Osteoblast (primary cell): ENCODE results near the gene ARHGDIB. TPM values are rescaled to one million over a fixed set of nuclear protein-coding genes. Genes with fewer than 3 reads are reported as not detected.

ENCODE experiments used
- DNase-seq: peaks from one replicate; pipeline ENCODE4 v3.0.0; 2011; ENCODE audit warnings: low spot score, mixed read lengths; ENCODE audit not compliant: insufficient read length; ENCODE audit errors: missing footprints
- H2AFZ ChIP-seq: 2 replicates; pipeline ENCODE4 v1.6.0; 2011; ENCODE audit warnings: mild to moderate bottlenecking, low read length
- H3K27ac ChIP-seq: 2 replicates; pipeline ENCODE4 v1.5.1; 2011; ENCODE audit warnings: mild to moderate bottlenecking, low read depth, low read length, moderate library complexity
- H3K27me3 ChIP-seq: 2 replicates; pipeline ENCODE4 v1.6.0; 2012; ENCODE audit warnings: mild to moderate bottlenecking, control low read depth, inconsistent platforms, low read length, moderate library complexity; ENCODE audit not compliant: insufficient read depth
- H3K36me3 ChIP-seq: 2 replicates; pipeline ENCODE4 v1.5.1; 2011; ENCODE audit warnings: mild to moderate bottlenecking, low read length, control low read depth, moderate library complexity; ENCODE audit not compliant: insufficient read depth
- H3K4me1 ChIP-seq: 2 replicates; pipeline ENCODE4 v1.5.1; 2011; ENCODE audit warnings: mild to moderate bottlenecking, low read length, control low read depth, moderate library complexity; ENCODE audit not compliant: insufficient read depth
- H3K4me2 ChIP-seq: 2 replicates; pipeline ENCODE4 v1.6.0; 2011; ENCODE audit warnings: mild to moderate bottlenecking, low read length; ENCODE audit not compliant: insufficient read depth
- H3K4me3 ChIP-seq: fragments of 200-600 bp; sonication (generic); 3 replicates; pipeline ENCODE4 v1.5.1; 2012; ENCODE audit warnings: mild to moderate bottlenecking, low read length, inconsistent platforms; ENCODE audit not compliant: insufficient read depth
- H3K79me2 ChIP-seq: 2 replicates; pipeline ENCODE4 v1.6.0; 2012; ENCODE audit warnings: mild to moderate bottlenecking, low read length, control low read depth, inconsistent platforms; ENCODE audit not compliant: insufficient read depth
- H3K9me3 ChIP-seq: 2 replicates; pipeline ENCODE4 v1.5.1; 2011; ENCODE audit warnings: low read depth, low read length, control low read depth
- H4K20me1 ChIP-seq: 2 replicates; pipeline ENCODE4 v1.6.0; 2012; ENCODE audit warnings: mild to moderate bottlenecking, low read length, control low read depth; ENCODE audit not compliant: insufficient read depth
- CTCF ChIP-seq: IDR thresholded peaks from 2 replicates; pipeline ENCODE4 v1.5.1; 2011; ENCODE audit warnings: mild to moderate bottlenecking, low read depth, low read length, moderate library complexity; ENCODE audit errors: extremely low read depth
- total RNA-seq: library from RNA; depleted of rRNA; stranded (reverse); fragments of >200 nt; gene quantifications from 2 replicates; pipeline ENCODE4 v1.2.3, GENCODE V29; 2012

ARHGDIB gene
- total RNA-seq, 1 donor, result 7.2 TPM

GRCh38 chr12:14999021-14999694 lies 37.8 kb upstream of the ARHGDIB start:
- DNase-seq, result no peak

GRCh38 chr12:14997998-14998397 lies 36.6 kb upstream of the ARHGDIB start:
- Histone ChIP-seq H3K4me3 (no peak overlapping the region), H2AFZ (no peak overlapping the region), H3K4me2 (no peak overlapping the region), H3K9me3 (no peaks in the 10 kb centered on the region), H3K27me3 (peaks cover 13% of the 10 kb centered on the region), H3K36me3 (no peaks in the 10 kb centered on the region), H4K20me1 (no peaks in the 10 kb centered on the region), H3K27ac (no peak overlapping the region), H3K4me1 (no peaks in the 10 kb centered on the region), H3K79me2 (no peaks in the 10 kb centered on the region)
- DNase-seq, result no peak
- no peak for TF ChIP-seq CTCF

More at GRCh38 chr12:14999021-14999694, 37.8 kb upstream of the ARHGDIB start:
- no peak overlapping the region for H2AFZ ChIP-seq
- no peak for TF ChIP-seq CTCF
- H3K9me3 ChIP-seq, result no peaks in the 10 kb centered on the region
- no peaks in the 10 kb centered on the region for H4K20me1 ChIP-seq
- no peak overlapping the region for H3K4me2 ChIP-seq
- no peak overlapping the region for H3K27ac ChIP-seq
- no peaks in the 10 kb centered on the region for H3K79me2 ChIP-seq
- H3K27me3 ChIP-seq, result peaks cover 20% of the 10 kb centered on the region
- no peaks in the 10 kb centered on the region for H3K36me3 ChIP-seq
- no peaks in the 10 kb centered on the region for H3K4me1 ChIP-seq
- no peak overlapping the region for H3K4me3 ChIP-seq

GRCh38 chr12:14995583-14996425 lies 34.4 kb upstream of the ARHGDIB start:
- no peak for DNase-seq
- Histone ChIP-seq H3K4me2 (no peak overlapping the region), H4K20me1 (no peaks in the 10 kb centered on the region), H3K4me1 (no peaks in the 10 kb centered on the region), H3K9me3 (no peaks in the 10 kb centered on the region), H3K27ac (no peak overlapping the region), H2AFZ (no peak overlapping the region), H3K79me2 (no peaks in the 10 kb centered on the region), H3K36me3 (no peaks in the 10 kb centered on the region), H3K27me3 (no peaks in the 10 kb centered on the region), H3K4me3 (no peak overlapping the region)
- TF ChIP-seq CTCF, result peak; percentile 56

- no peaks in the 10 kb centered on the region for H3K4me1 ChIP-seq
- no peaks in the 10 kb centered on the region for H3K36me3 ChIP-seq
- no peak for TF ChIP-seq CTCF
- H4K20me1 ChIP-seq, result no peaks in the 10 kb centered on the region
- H3K27me3 ChIP-seq, result no peaks in the 10 kb centered on the region
- H2AFZ ChIP-seq, result no peak overlapping the region
- no peak overlapping the region for H3K4me2 ChIP-seq
- H3K9me3 ChIP-seq, result no peaks in the 10 kb centered on the region
- no peak for DNase-seq
- H3K79me2 ChIP-seq, result no peaks in the 10 kb centered on the region
- no peak overlapping the region for H3K27ac ChIP-seq
- no peak overlapping the region for H3K4me3 ChIP-seq
Measured at GRCh38 chr12:14994610-14995009, 33.2 kb upstream of the ARHGDIB start.
